ENCODE data around the gene GRPEL1.
"Not testable (repeated sequence)": the region's sequence is repeated elsewhere in the genome, so short reads cannot be mapped to it uniquely, and the experiment has no call there.

Gene GRPEL1

GRCh38 chr4:7103607-7104365 lies 35.9 kb upstream of the GRPEL1 start:
- DNase-seq (ENCODE audit: low read depth) = no peak
- TF ChIP-seq CTCF (IDR thresholded peaks at IDR 0.05; ENCODE audit: low read length, missing control alignments) = no peak
- H3K4me3 ChIP-seq (replicated peaks; ENCODE audit: low read depth, low read length) = peak overlapping the region; percentile 71

GRCh38 chr4:7103031-7103606 lies 35.3 kb upstream of the GRPEL1 start:
- TF ChIP-seq CTCF (IDR thresholded peaks at IDR 0.05; ENCODE audit: low read length, missing control alignments) = no peak
- peak overlapping the region; percentile 71 for H3K4me3 ChIP-seq (replicated peaks; ENCODE audit: low read depth, low read length)
- peak; percentile 64 for DNase-seq (ENCODE audit: low read depth)

GRCh38 chr4:7102516-7102909 lies 34.6 kb upstream of the GRPEL1 start:
- peak overlapping the region; percentile 71 for H3K4me3 ChIP-seq (replicated peaks; ENCODE audit: low read depth, low read length)
- not testable (repeated sequence) for DNase-seq (ENCODE audit: low read depth)

GRCh38 chr4:7101692-7102515 lies 34.0 kb upstream of the GRPEL1 start:
- peak; percentile 61 for DNase-seq (ENCODE audit: low read depth)
- peak; percentile 76 for TF ChIP-seq CTCF (IDR thresholded peaks at IDR 0.05; ENCODE audit: low read length, missing control alignments)
- peak overlapping the region; percentile 28 for H3K4me3 ChIP-seq (replicated peaks; ENCODE audit: low read depth, low read length)

GRCh38 chr4:7096236-7096635 lies 28.4 kb upstream of the GRPEL1 start:
- no peak for DNase-seq (ENCODE audit: low read depth)
- no peak overlapping the region for H3K4me3 ChIP-seq (replicated peaks; ENCODE audit: low read depth, low read length)
- no peak for TF ChIP-seq CTCF (IDR thresholded peaks at IDR 0.05; ENCODE audit: low read length, missing control alignments)

GRCh38 chr4:7095611-7096155 lies 27.8 kb upstream of the GRPEL1 start:
- TF ChIP-seq CTCF (IDR thresholded peaks at IDR 0.05; ENCODE audit: low read length, missing control alignments) = no peak
- DNase-seq (ENCODE audit: low read depth) = no peak
- no peak overlapping the region for H3K4me3 ChIP-seq (replicated peaks; ENCODE audit: low read depth, low read length)

- DNase-seq (ENCODE audit: low read depth) = no peak
- no peak overlapping the region for H3K4me3 ChIP-seq (replicated peaks; ENCODE audit: low read depth, low read length)
- no peak for TF ChIP-seq CTCF (IDR thresholded peaks at IDR 0.05; ENCODE audit: low read length, missing control alignments)
These were observed 27.1 kb upstream of the GRPEL1 start for GRCh38 chr4:7094916-7095315.
